ENCODE data around the gene SELENBP1. TPM values are rescaled to one million over a fixed set of nuclear protein-coding genes. Genes with fewer than 3 reads are reported as not detected.

SELENBP1 gene
- 43.8 and 51.8 TPM in 2 replicates for total RNA-seq

GRCh38 chr1:151372058-151372934 is at the start of gene SELENBP1:
Gene SELENBP1, minus strand, starts transcription at chr1:151372705. Its CDS starts 64 bp downstream, at chr1:151372641.

GRCh38 chr1:151399324-151400171 is 27.0 kb upstream of the SELENBP1 start, which contains the start of gene PSMB4:
Gene PSMB4, plus strand, starts transcription at chr1:151399573. Its CDS starts 15 bp downstream, at chr1:151399588.

GRCh38 chr1:151346769-151347522 is 25.6 kb downstream of the SELENBP1 start, which contains the start of gene RFX5:
Gene RFX5, minus strand, starts transcription at chr1:151347252. Its CDS starts 932 bp downstream, at chr1:151346320.

DNA sequence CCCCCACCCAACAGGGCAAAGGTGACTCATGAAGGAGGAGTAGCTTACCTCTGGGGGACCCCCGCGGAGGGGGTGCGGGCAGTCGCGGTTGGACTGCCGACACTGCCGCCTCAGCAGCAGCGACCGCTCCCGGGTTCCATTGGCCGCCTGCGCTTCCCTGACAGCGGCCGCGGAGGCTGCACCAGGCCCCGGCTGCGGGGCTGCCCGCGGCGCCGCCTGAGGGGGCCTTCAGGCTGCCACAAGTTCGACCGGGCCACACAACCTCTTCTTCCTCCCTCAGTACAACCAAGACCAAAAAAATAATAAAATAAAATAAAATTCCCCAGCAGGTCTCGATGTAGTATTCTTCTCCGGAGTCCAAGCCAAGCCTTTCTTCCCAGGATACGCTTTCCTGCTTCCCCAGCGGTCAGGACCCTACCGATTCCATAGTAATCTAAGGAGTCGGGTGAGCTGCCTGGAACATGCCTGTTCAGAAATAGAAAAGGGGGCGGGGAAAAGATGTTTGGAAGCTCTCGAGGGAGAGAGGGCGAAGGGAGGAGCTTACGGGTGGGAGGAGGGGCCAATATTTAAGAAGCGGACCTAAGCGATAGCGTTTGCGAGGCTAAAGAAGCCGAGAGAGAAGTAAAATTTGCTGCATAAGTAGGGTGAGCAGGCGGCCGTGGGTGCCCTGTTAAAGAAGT is 45.1 kb downstream of the SELENBP1 start, which contains the start of gene PI4KB:
TSS of gene PI4KB (minus strand) at position 194 of the 680 bp plus-strand sequence. CDS start 10,935 bp downstream, outside the sequence.

Other genes with a start within 250 kb of the SELENBP1 start
- 5.4 and 5.5 TPM in 2 replicates for gene SEMA6C, start 226.1 kb downstream of the SELENBP1 start, total RNA-seq
- not detected in 2 replicates for gene TNFAIP8L2, start 216.1 kb downstream of the SELENBP1 start, total RNA-seq
- 7.0 and 8.7 TPM in 2 replicates for gene LYSMD1, start 206.8 kb downstream of the SELENBP1 start, total RNA-seq
- 22.2 and 29.0 TPM in 2 replicates for gene SCNM1, start 206.6 kb downstream of the SELENBP1 start, total RNA-seq
- gene TMOD4, start 196.7 kb downstream of the SELENBP1 start, total RNA-seq: 0.81 and 1.6 TPM in 2 replicates
- 42.8 and 45.5 TPM in 2 replicates for gene VPS72, start 182.5 kb downstream of the SELENBP1 start, total RNA-seq
- gene PIP5K1A, start 174.2 kb downstream of the SELENBP1 start, total RNA-seq: 117 and 146 TPM in 2 replicates
- gene PSMD4, start 118.0 kb downstream of the SELENBP1 start, total RNA-seq: 92.5 and 96.8 TPM in 2 replicates
- 23.3 and 27.4 TPM in 2 replicates for gene ZNF687, start 90.4 kb downstream of the SELENBP1 start, total RNA-seq
- gene PI4KB, start 45.3 kb downstream of the SELENBP1 start, total RNA-seq: 92.2 and 93.9 TPM in 2 replicates
- gene RFX5, start 25.5 kb downstream of the SELENBP1 start, total RNA-seq: 31.3 and 33.4 TPM in 2 replicates
- gene PSMB4, start 26.9 kb upstream of the SELENBP1 start, total RNA-seq: 204 and 248 TPM in 2 replicates
- 28.9 and 46.9 TPM in 2 replicates for gene POGZ, start 86.8 kb upstream of the SELENBP1 start, total RNA-seq
- gene CGN, start 138.7 kb upstream of the SELENBP1 start, total RNA-seq: 0.12 TPM in 1 of 2 replicates, not detected in the other
- 14.8 and 24.7 TPM in 2 replicates for gene TUFT1, start 167.6 kb upstream of the SELENBP1 start, total RNA-seq
- 27.3 and 28.7 TPM in 2 replicates for gene SNX27, start 239.3 kb upstream of the SELENBP1 start, total RNA-seq